HL-60/S4 (cell line): Measurements from ENCODE around the gene KCNH2.

Experiments used
- in situ Hi-C: fragments of 300-500 bp; cut with MboI; formaldehyde crosslinking; loops from 2 replicates; pipeline ENCODE4 v1.14.3; 2022; ENCODE audit warnings: low sequenced_read_pairs

Gene KCNH2

GRCh38 chr7:150939052-150939451 is 39.1 kb downstream of the KCNH2 start:
- in situ Hi-C loops: no loop called here

GRCh38 chr7:150938566-150938965 is 39.6 kb downstream of the KCNH2 start:
- in situ Hi-C loops: no loop called here

GRCh38 chr7:150937848-150938561 is 40.1 kb downstream of the KCNH2 start:
- in situ Hi-C loops: no loop called here

GRCh38 chr7:150936018-150936417 is 42.1 kb downstream of the KCNH2 start:
- in situ Hi-C loops: no loop called here

- in situ Hi-C loops: no loop called here
Observed at GRCh38 chr7:150935149-150935548, 43.0 kb downstream of the KCNH2 start.

- in situ Hi-C loops: no loop called here
Observed at GRCh38 chr7:150934045-150934766, 43.9 kb downstream of the KCNH2 start.

GRCh38 chr7:150931199-150931869 is 46.8 kb downstream of the KCNH2 start:
- in situ Hi-C loops: no loop called here

GRCh38 chr7:150928541-150928940 is 49.6 kb downstream of the KCNH2 start:
- in situ Hi-C loops: no loop called here

- in situ Hi-C loops: no loop called here
Observed at GRCh38 chr7:150927956-150928344, 50.2 kb downstream of the KCNH2 start.

GRCh38 chr7:150927157-150927955 is 50.8 kb downstream of the KCNH2 start:
- in situ Hi-C loops: no loop called here

GRCh38 chr7:150926066-150926465 is 52.1 kb downstream of the KCNH2 start:
- in situ Hi-C loops: no loop called here

- in situ Hi-C loops: no loop called here
Observed at GRCh38 chr7:150924369-150924781, 53.7 kb downstream of the KCNH2 start.

- in situ Hi-C loops: no loop called here
Observed at GRCh38 chr7:150923802-150924201, 54.3 kb downstream of the KCNH2 start.

- in situ Hi-C loops: no loop called here
Observed at GRCh38 chr7:150923196-150923595, 54.9 kb downstream of the KCNH2 start.

- in situ Hi-C loops: no loop called here
Observed at GRCh38 chr7:150919160-150919559, 59.0 kb downstream of the KCNH2 start.

- in situ Hi-C loops: no loop called here
Observed at GRCh38 chr7:150918378-150918777, 59.7 kb downstream of the KCNH2 start.

- in situ Hi-C loops: no loop called here
Observed at GRCh38 chr7:150917969-150918368, 60.2 kb downstream of the KCNH2 start.

GRCh38 chr7:150916670-150917069 is 61.5 kb downstream of the KCNH2 start:
- in situ Hi-C loops: no loop called here

- in situ Hi-C loops: no loop called here
Observed at GRCh38 chr7:150914966-150915365, 63.2 kb downstream of the KCNH2 start.

GRCh38 chr7:150914196-150914595 is 63.9 kb downstream of the KCNH2 start:
- in situ Hi-C loops: no loop called here

- in situ Hi-C loops: no loop called here
Observed at GRCh38 chr7:150912427-150912826, 65.7 kb downstream of the KCNH2 start.
